Measurements from ENCODE around the gene CERT1.

The CERT1 gene

DNA sequence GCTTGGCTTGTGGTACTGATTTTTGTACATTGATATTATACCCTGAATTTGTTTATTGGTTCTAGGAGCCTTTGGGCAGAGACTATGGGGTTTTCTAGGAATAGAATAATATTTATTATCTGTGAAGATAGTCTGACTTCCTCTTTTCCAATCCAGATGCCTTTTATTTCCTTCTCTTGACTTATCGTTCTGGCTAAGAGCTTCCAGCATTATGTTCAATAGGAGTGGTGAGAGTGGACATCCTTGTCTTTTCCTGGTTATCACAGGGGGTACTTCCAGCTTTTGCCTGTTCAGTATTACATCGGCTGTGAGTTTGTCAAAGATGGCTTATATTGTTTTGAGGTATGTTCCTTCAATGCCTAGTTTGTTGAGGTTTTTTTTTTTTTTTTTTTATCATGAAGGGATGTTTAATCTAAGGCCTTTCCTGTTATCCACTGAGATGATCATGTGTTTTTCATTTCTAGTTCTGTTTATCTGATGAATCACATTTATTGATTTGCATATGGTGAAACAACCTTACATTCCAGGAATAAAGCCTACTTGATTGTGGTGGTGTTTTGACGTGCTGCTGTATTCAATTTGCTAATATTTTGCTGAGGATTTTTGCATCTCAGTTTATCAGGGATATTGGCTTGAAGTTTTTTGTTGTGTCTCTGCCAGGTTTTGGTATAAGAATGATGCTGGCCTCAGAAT lies 77.5 kb downstream of the CERT1 start:
- Histone ChIP-seq H3K9ac (ENCODE audit: low read depth, low read length) (no peak overlapping the region), H3K4me2 (ENCODE audit: insufficient read depth, low read length) (no peak overlapping the region), H3K4me1 (ENCODE audit: insufficient read depth, low read length) (no peaks in the 10 kb centered on the region), H3K27ac (ENCODE audit: low read length) (no peak overlapping the region), H4K20me1 (ENCODE audit: insufficient read depth, low read length) (no peaks in the 10 kb centered on the region), H3K9me3 (ENCODE audit: insufficient read depth, low read length, severe bottlenecking) (no peaks in the 10 kb centered on the region), H3K79me2 (ENCODE audit: insufficient read depth, low read length) (no peaks in the 10 kb centered on the region), H3K4me3 (ENCODE audit: low read depth in 1 of 2, low read length in 2 of 2) (no peak overlapping the region), H2AFZ (ENCODE audit: low read depth, low read length) (no peak overlapping the region), H3K36me3 (ENCODE audit: insufficient read depth, low read length) (no peaks in the 10 kb centered on the region), H3K27me3 (ENCODE audit: insufficient read depth, low read length, poor library complexity) (no peaks in the 10 kb centered on the region)
- ATAC-seq (ENCODE audit: insufficient read depth, low read depth) (no peak), DNase-seq (no peak)
- TF ChIP-seq, protein P1, sequence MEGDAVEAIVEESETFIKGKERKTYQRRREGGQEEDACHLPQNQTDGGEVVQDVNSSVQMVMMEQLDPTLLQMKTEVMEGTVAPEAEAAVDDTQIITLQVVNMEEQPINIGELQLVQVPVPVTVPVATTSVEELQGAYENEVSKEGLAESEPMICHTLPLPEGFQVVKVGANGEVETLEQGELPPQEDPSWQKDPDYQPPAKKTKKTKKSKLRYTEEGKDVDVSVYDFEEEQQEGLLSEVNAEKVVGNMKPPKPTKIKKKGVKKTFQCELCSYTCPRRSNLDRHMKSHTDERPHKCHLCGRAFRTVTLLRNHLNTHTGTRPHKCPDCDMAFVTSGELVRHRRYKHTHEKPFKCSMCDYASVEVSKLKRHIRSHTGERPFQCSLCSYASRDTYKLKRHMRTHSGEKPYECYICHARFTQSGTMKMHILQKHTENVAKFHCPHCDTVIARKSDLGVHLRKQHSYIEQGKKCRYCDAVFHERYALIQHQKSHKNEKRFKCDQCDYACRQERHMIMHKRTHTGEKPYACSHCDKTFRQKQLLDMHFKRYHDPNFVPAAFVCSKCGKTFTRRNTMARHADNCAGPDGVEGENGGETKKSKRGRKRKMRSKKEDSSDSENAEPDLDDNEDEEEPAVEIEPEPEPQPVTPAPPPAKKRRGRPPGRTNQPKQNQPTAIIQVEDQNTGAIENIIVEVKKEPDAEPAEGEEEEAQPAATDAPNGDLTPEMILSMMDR (IDR thresholded peaks at IDR 0.05; ENCODE audit: borderline replicate concordance, extremely low read depth, low read length, poor library complexity, severe bottlenecking), result no peak
- no peak for TF ChIP-seq EZH2 (IDR thresholded peaks at IDR 0.05; ENCODE audit: borderline replicate concordance, low read depth, low read length, severe bottlenecking)

DNA sequence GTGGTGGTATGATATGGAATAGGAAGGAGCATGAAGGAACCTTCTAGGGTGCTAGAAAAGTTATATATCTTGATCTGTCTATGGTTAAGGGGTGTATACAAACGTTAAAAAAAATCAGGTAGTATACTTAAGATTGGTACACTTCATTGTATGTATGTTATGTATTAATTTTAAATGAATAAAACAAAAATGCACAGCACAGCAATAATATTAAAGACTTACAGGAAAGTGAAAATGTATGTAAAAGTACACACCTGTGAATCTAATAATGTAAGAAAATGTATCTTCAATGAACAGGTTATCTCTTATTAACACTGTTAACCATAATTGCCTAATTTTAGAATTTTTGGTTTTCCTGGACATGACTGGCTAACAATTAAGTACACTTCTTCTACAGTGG lies 97.2 kb downstream of the CERT1 start:
- H3K9me3 ChIP-seq (ENCODE audit: insufficient read depth, low read length, severe bottlenecking), result no peaks in the 10 kb centered on the region

DNA sequence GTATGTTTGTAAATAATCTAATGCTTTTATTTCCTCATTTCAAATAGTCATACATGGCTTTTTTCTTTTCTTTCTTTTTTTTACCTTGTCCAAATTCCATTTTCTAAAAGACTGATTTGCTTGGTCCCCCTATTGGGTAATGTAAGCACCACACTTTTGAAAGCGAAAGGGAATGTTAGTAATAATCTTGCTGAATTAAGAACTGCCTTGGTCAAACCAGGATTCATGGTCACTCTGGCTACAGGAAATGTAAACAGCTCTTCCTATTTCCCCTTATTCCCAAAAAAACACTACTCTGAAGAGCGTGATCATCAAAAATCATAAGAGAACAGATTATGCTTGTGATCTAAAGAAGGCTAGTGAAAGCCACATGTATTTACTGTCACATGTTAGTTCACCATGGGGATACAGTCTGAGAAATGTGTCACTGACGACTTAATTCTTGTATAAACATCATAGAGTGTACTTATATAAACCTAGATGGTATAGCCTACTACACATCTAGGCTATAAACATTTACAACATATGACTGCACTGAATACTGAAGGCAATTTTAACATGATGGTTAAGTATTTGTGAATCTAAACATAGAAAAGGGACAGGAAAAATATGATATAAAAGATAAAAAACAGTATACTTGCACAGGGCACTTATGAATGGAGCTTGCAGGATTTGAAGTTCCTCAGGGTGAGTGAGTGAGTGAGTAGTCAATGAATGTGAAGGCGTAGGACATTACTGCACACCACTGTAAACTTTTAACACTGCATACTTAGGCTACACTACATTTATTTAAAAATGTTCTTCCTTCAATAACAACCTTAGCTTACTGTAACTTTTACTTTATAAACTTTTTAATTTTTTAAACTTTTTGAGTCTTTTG lies 99.1 kb downstream of the CERT1 start:
- no peak overlapping the region for H3K27ac ChIP-seq (ENCODE audit: low read length)
- ATAC-seq (ENCODE audit: insufficient read depth, low read depth), result no peak
- no peak overlapping the region for H3K9ac ChIP-seq (ENCODE audit: low read depth, low read length)
- TF ChIP-seq, protein P1 (IDR thresholded peaks at IDR 0.05; ENCODE audit: borderline replicate concordance, extremely low read depth, low read length, poor library complexity, severe bottlenecking), result no peak
- TF ChIP-seq EZH2 (IDR thresholded peaks at IDR 0.05; ENCODE audit: borderline replicate concordance, low read depth, low read length, severe bottlenecking), result no peak
- H4K20me1 ChIP-seq (ENCODE audit: insufficient read depth, low read length), result no peaks in the 10 kb centered on the region
- H3K79me2 ChIP-seq (ENCODE audit: insufficient read depth, low read length), result no peaks in the 10 kb centered on the region
- no peak for DNase-seq
- no peak overlapping the region for H2AFZ ChIP-seq (ENCODE audit: low read depth, low read length)
- peaks cover 16% of the 10 kb centered on the region for H3K36me3 ChIP-seq (ENCODE audit: insufficient read depth, low read length)
- H3K27me3 ChIP-seq (ENCODE audit: insufficient read depth, low read length, poor library complexity), result no peaks in the 10 kb centered on the region
- H3K9me3 ChIP-seq (ENCODE audit: insufficient read depth, low read length, severe bottlenecking), result no peaks in the 10 kb centered on the region
- no peak overlapping the region for H3K4me3 ChIP-seq (ENCODE audit: low read depth in 1 of 2, low read length in 2 of 2)
- no peaks in the 10 kb centered on the region for H3K4me1 ChIP-seq (ENCODE audit: insufficient read depth, low read length)
- no peak overlapping the region for H3K4me2 ChIP-seq (ENCODE audit: insufficient read depth, low read length)

More for the DNA sequence above, 97.2 kb downstream of the CERT1 start:
- ATAC-seq (ENCODE audit: insufficient read depth, low read depth), result no peak
- no peak for DNase-seq
- H3K36me3 ChIP-seq (ENCODE audit: insufficient read depth, low read length), result peaks cover 23% of the 10 kb centered on the region
- H3K4me3 ChIP-seq (ENCODE audit: low read depth in 1 of 2, low read length in 2 of 2), result no peak overlapping the region
- H3K4me1 ChIP-seq (ENCODE audit: insufficient read depth, low read length), result no peaks in the 10 kb centered on the region
- H2AFZ ChIP-seq (ENCODE audit: low read depth, low read length), result no peak overlapping the region
- no peaks in the 10 kb centered on the region for H3K27me3 ChIP-seq (ENCODE audit: insufficient read depth, low read length, poor library complexity)
- no peaks in the 10 kb centered on the region for H4K20me1 ChIP-seq (ENCODE audit: insufficient read depth, low read length)
- no peak overlapping the region for H3K27ac ChIP-seq (ENCODE audit: low read length)
- H3K4me2 ChIP-seq (ENCODE audit: insufficient read depth, low read length), result no peak overlapping the region
- TF ChIP-seq EZH2 (IDR thresholded peaks at IDR 0.05; ENCODE audit: borderline replicate concordance, low read depth, low read length, severe bottlenecking), result no peak
- TF ChIP-seq, protein P1 (IDR thresholded peaks at IDR 0.05; ENCODE audit: borderline replicate concordance, extremely low read depth, low read length, poor library complexity, severe bottlenecking), result no peak
- no peaks in the 10 kb centered on the region for H3K79me2 ChIP-seq (ENCODE audit: insufficient read depth, low read length)
- no peak overlapping the region for H3K9ac ChIP-seq (ENCODE audit: low read depth, low read length)

Data from DND-41 (cell line).